ENCODE measurements around the gene SMNDC1.

Gene SMNDC1

DNA sequence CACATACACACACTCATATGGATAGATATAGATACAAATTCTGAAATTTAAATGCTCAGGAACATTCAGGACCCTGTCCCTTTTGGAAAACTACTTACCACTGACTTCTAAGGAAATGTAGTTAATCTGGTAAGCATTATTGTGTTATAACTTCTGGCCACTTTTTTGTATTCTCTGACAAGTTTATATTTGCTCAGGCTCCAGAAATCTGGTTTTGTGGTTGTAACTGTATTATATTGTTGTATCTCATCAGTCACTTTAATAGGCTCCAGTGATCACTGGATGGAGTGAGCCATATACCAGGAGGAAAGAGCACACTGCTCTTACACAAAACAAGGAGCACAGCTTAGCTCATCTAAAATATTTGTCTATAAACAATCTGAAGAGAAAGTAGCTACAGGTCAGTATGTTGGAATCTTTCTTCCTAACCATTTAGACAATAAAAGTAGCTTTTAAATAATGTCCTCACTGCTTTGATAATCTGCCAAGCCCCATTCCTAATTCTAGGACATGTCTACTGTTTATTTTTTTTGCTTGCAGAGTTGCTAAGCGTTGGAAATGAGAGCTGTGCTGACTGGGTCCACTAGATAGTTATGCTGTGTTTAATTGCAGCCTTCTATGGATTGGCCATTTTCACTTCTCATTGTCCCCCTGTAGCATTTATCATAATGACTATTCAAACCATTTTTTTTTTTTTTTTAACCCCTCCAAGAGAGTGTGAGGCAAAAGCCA is 43.8 kb downstream of the SMNDC1 start:
- Histone ChIP-seq H3K36me3 (ENCODE audit: insufficient read depth, low read length) (peaks cover 5% of the 10 kb centered on the region), H3K4me2 (ENCODE audit: low read depth, low read length, poor library complexity, severe bottlenecking) (no peak overlapping the region), H4K20me1 (ENCODE audit: insufficient read depth, low read length, poor library complexity, severe bottlenecking) (no peaks in the 10 kb centered on the region), H3K9ac (ENCODE audit: low read depth, low read length, poor library complexity, severe bottlenecking) (no peak overlapping the region), H3K27me3 (ENCODE audit: insufficient read depth, low read length, poor library complexity, severe bottlenecking) (no peaks in the 10 kb centered on the region), H3F3A (ENCODE audit: low read depth) (no peaks in the 10 kb centered on the region; the same call in 1 of the 2 replicates), H2AFZ (ENCODE audit: low read length) (no peak overlapping the region), H3K9me3 (ENCODE audit: insufficient read depth, low read depth, low read length) (no peaks in the 10 kb centered on the region), H3K79me2 (ENCODE audit: insufficient read depth, low read length) (peaks cover 4% of the 10 kb centered on the region; the same call in 1 of the 2 replicates), H3K9me2 (replicated peaks; ENCODE audit: low read depth, low read length) (no peaks in the 10 kb centered on the region), H3K4me1 (ENCODE audit: insufficient read depth, low read length, poor library complexity, severe bottlenecking) (no peaks in the 10 kb centered on the region), H3K4me3 (ENCODE audit: low read length, poor library complexity, severe bottlenecking) (no peak overlapping the region)
- TF ChIP-seq EZH2phosphoT487 (IDR thresholded peaks at IDR 0.05; ENCODE audit: borderline replicate concordance) = no peak
- TF ChIP-seq CTCF (conservative IDR thresholded peaks at IDR 0.05; ENCODE audit: low read length) = no peak

- Histone ChIP-seq H3K27me3 (ENCODE audit: insufficient read depth, low read length, poor library complexity, severe bottlenecking) (no peaks in the 10 kb centered on the region), H3K9ac (ENCODE audit: low read depth, low read length, poor library complexity, severe bottlenecking) (no peak overlapping the region), H4K20me1 (ENCODE audit: insufficient read depth, low read length, poor library complexity, severe bottlenecking) (no peaks in the 10 kb centered on the region), H3K4me3 (ENCODE audit: low read length, poor library complexity, severe bottlenecking) (no peak overlapping the region), H3F3A (ENCODE audit: low read depth) (no peaks in the 10 kb centered on the region; the same call in 1 of the 2 replicates), H2AFZ (ENCODE audit: low read length) (no peak overlapping the region), H3K9me3 (ENCODE audit: insufficient read depth, low read depth, low read length) (no peaks in the 10 kb centered on the region), H3K36me3 (ENCODE audit: insufficient read depth, low read length) (peaks cover 12% of the 10 kb centered on the region), H3K79me2 (ENCODE audit: insufficient read depth, low read length) (peaks cover 4% of the 10 kb centered on the region; the same call in 1 of the 2 replicates), H3K4me2 (ENCODE audit: low read depth, low read length, poor library complexity, severe bottlenecking) (no peak overlapping the region), H3K4me1 (ENCODE audit: insufficient read depth, low read length, poor library complexity, severe bottlenecking) (peaks cover 8% of the 10 kb centered on the region), H3K9me2 (replicated peaks; ENCODE audit: low read depth, low read length) (no peaks in the 10 kb centered on the region)
- TF ChIP-seq EZH2phosphoT487 (IDR thresholded peaks at IDR 0.05; ENCODE audit: borderline replicate concordance) = no peak
- no peak for TF ChIP-seq CTCF (conservative IDR thresholded peaks at IDR 0.05; ENCODE audit: low read length)
These were observed 45.4 kb downstream of the SMNDC1 start for GRCh38 chr10:110259317-110259716.

- Histone ChIP-seq H3K9me2 (replicated peaks; ENCODE audit: low read depth, low read length) (no peaks in the 10 kb centered on the region), H3K4me2 (ENCODE audit: low read depth, low read length, poor library complexity, severe bottlenecking) (no peak overlapping the region), H3K9me3 (ENCODE audit: insufficient read depth, low read depth, low read length) (no peaks in the 10 kb centered on the region), H3K36me3 (ENCODE audit: insufficient read depth, low read length) (peaks cover 12% of the 10 kb centered on the region), H3K4me3 (ENCODE audit: low read length, poor library complexity, severe bottlenecking) (no peak overlapping the region), H3K27me3 (ENCODE audit: insufficient read depth, low read length, poor library complexity, severe bottlenecking) (no peaks in the 10 kb centered on the region), H2AFZ (ENCODE audit: low read length) (no peak overlapping the region), H3K79me2 (ENCODE audit: insufficient read depth, low read length) (peaks cover 4% of the 10 kb centered on the region; the same call in 1 of the 2 replicates), H3K9ac (ENCODE audit: low read depth, low read length, poor library complexity, severe bottlenecking) (no peak overlapping the region), H4K20me1 (ENCODE audit: insufficient read depth, low read length, poor library complexity, severe bottlenecking) (no peaks in the 10 kb centered on the region), H3K4me1 (ENCODE audit: insufficient read depth, low read length, poor library complexity, severe bottlenecking) (peaks cover 15% of the 10 kb centered on the region), H3F3A (ENCODE audit: low read depth) (no peaks in the 10 kb centered on the region; the same call in 1 of the 2 replicates)
- TF ChIP-seq CTCF (conservative IDR thresholded peaks at IDR 0.05; ENCODE audit: low read length) (no peak), EZH2phosphoT487 (IDR thresholded peaks at IDR 0.05; ENCODE audit: borderline replicate concordance) (no peak)
These were observed 46.2 kb downstream of the SMNDC1 start for GRCh38 chr10:110258542-110258941.

Data from Loucy (cell line).